GM10248 (cell line): Measurements from ENCODE around the gene RAB36.

ENCODE experiments used
- CTCF ChIA-PET: fragments of 300-600 bp; sonication (Branson Sonifier 250); formaldehyde crosslinking; extraction: SDS; loops from one replicate; lab custom pipeline; 2021; ENCODE audit warnings: antibody characterized with exemption; lab: Yijun Ruan, JAX
- POLR2A ChIA-PET: fragments of 350-650 bp; sonication (Branson Sonifier 250); formaldehyde crosslinking; extraction: SDS; loops from one replicate; lab custom pipeline; 2020; ENCODE audit warnings: antibody characterized with exemption; lab: Yijun Ruan, JAX
- DNase-seq: peaks from one replicate; pipeline ENCODE4 v3.0.0; 2012; ENCODE audit errors: extremely low spot score
- TF ChIP-seq, protein P1 (sequence below): IDR thresholded peaks from 2 replicates; pipeline ENCODE4 v1.5.1; 2012; ENCODE audit warnings: mild to moderate bottlenecking, low read depth; ENCODE audit errors: extremely low read depth, missing control alignments, control extremely low read depth

RAB36 gene

DNA sequence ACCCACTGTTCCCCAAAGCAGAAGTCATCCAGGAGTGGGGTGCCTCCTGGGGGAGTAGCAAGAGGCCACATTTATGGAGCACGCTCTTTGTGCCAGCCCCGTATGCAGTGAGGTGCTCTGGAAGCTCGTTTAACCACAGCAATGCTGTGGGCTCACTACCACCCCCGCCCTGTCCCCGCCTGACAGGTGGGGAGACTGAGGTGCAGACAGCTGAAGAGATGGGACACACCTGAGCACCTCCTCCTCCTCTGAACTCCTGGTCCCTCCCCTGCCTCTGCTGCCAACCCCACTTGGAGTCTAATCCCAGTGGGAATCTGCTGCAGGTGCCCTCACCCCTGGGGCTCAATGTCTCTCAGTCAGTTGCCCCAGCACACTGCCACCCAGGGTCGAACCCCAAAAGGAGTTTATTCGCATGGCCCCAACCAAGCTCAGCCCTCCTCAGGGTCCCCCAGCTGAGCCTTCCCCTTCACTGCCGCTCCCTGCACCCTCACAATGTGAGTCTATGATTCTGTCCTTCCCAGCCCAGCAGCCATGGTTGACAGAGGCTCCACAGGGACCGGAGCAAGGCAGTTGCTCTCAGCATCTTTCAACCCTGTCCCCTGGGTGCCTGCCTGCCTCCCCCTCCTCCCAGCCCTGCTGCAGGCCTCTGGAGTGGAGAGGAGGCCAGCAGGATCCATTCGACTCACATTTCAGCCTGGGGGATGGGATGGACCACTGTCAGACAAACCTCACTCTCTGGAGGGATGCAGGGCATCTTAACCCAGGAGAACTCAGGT is 21.8 kb downstream of the RAB36 start:
- no peak for DNase-seq
- POLR2A ChIA-PET, result no interaction called here

DNA sequence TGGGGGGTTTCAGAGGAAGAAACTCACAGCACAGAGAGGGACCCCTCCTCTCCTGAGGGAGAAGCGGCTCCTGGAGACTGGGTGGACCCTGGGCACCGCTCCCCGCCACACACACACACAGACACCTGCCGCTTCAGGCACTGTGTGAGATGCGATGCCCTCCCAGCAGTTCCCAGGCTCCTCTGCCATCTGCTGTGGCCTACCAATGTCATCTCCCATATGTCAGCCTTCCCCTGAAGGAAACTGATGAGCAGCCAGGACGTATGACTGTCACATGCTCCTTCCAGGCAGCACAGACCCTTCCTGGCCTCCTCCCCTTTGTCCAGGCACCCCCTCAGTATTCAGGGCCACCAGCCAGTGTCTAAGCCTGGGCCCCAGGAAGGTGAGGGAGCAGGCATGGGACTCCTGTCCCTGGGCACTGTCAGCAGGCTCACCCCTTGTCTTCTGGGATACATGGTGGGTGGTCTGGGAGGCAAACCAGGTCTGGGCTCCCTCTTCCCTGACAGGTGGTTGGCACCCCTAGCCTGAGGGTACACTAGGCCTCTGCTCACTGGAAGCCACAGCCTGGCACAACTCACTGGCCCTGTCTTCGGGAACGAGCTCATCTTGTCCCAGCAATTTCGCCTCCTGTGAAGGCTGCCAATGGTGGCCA is 23.2 kb downstream of the RAB36 start:
- DNase-seq, result no peak
- TF ChIP-seq, protein P1, sequence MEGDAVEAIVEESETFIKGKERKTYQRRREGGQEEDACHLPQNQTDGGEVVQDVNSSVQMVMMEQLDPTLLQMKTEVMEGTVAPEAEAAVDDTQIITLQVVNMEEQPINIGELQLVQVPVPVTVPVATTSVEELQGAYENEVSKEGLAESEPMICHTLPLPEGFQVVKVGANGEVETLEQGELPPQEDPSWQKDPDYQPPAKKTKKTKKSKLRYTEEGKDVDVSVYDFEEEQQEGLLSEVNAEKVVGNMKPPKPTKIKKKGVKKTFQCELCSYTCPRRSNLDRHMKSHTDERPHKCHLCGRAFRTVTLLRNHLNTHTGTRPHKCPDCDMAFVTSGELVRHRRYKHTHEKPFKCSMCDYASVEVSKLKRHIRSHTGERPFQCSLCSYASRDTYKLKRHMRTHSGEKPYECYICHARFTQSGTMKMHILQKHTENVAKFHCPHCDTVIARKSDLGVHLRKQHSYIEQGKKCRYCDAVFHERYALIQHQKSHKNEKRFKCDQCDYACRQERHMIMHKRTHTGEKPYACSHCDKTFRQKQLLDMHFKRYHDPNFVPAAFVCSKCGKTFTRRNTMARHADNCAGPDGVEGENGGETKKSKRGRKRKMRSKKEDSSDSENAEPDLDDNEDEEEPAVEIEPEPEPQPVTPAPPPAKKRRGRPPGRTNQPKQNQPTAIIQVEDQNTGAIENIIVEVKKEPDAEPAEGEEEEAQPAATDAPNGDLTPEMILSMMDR, result no peak
- POLR2A ChIA-PET, result no interaction called here
- CTCF ChIA-PET, result interaction anchor here (0.9 to 2.9 kb wide), 3 partner anchors 10 to 217 kb away, joined by 3 to 11 read pairs (median 4); no protein-coding TSS in a partner anchor

More for the DNA sequence above, 21.8 kb downstream of the RAB36 start:
- CTCF ChIA-PET, result no interaction called here
- TF ChIP-seq, protein P1, result no peak

DNA sequence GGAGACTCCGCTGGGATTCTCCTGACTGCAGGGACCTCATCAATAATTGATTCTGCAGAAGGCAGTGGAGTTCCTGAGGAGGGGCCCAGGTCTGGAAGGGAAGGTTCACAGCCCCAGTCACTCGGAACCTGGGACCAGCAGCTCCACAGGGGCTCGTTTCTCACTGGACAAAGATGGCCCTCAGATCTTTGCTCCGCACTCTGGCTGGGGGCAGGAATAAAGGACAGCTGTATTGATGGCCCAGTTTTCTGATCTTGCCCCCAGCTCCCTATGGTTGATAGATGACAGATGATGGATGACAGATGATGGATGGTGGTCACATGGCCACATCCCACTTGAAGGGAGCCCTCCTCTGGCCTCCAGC is 23.7 kb downstream of the RAB36 start:
- DNase-seq, result no peak
- ChIA-PET CTCF (interaction anchor here (0.9 to 2.9 kb wide), 3 partner anchors 10 to 217 kb away, joined by 3 to 11 read pairs (median 4); no protein-coding TSS in a partner anchor), POLR2A (no interaction called here)
- TF ChIP-seq, protein P1, result no peak

DNA sequence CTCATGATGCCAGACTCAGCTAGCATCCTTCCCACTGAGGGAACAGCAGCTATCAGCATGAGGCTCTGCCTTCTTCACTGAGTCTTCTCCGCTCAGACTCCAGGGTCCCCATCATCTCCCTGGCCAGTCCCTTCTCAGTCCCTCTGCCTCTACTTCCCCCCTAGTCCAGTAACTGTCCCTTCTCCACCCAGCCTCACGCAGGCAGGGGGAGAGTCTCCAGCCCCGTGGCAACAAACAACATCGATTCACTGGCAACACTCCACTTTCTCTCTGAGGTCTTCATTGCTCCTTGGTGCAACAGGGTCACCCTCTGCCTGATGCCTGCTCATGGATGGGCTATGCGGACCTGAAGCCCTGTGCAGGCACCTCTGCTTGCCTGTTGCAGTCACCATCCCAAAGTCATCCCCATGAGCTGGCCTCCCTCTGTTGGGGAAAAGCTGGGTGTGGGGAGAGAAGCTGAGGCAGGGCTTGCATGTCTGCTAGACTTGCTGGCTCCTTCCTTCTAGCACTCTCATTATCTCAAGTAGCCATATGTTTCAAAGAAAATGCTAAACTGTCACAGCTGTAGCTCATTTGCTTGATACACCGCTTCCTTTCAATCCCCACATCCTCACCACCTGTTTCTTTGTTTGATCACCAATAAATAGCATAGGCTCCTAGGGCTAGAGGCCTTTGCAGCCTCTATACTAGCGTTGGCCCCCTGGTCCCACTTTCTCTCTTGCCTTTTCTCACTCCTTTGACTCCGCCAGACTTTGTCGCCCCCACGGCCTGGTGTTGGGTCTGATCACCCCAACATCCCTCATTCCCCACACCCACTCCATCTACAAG is 30.8 kb downstream of the RAB36 start:
- CTCF ChIA-PET, result interaction anchor here (1.2 to 12.7 kb wide), 5 partner anchors 8 to 114 kb away, joined by 3 to 229 read pairs (median 9); no protein-coding TSS in a partner anchor
- POLR2A ChIA-PET, result no interaction called here
- DNase-seq, result no peak
- TF ChIP-seq, protein P1, result no peak

DNA sequence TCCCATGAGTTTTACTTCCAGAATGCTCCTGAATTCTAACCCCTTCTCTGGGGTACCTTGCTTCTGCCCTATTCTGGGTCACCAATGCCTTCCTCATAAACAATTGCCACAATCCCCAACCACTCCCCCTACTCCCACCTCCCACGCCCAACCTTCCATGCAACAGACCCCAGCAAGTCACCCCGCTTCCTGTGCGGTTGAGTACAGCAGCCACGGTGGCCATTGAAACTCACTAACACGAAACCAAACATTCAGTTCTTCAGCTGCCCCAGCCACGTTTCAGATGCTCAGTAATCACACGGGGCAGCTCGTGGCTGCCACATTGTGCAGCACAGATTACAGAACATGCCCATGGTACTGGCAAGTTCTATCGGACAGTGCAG is 31.4 kb downstream of the RAB36 start:
- TF ChIP-seq, protein P1, result no peak
- no peak for DNase-seq
- ChIA-PET CTCF (interaction anchor here (1.5 to 12.7 kb wide), 4 partner anchors 12 to 124 kb away, joined by 4 to 229 read pairs (median 14); no protein-coding TSS in a partner anchor), POLR2A (no interaction called here)

DNA sequence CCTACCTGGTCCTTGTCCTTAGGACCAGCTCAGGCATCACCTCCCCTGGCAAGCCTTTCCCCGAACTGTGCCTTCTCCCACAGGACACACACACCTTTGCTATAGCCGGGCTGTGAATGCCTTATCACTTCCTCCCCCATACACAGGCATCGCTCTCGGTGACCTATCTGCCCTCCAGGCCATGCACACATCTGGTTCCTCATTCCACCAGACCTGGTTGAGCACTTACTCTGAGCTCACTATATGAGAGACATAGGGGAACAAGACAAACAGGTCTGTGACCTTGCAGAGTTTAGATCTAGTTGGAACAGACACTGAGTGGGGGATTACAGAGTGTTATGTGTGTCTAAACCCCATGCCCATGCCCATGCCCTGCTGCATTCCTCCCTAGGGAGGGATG is 31.9 kb downstream of the RAB36 start:
- no peak for DNase-seq
- TF ChIP-seq, protein P1, result no peak
- ChIA-PET CTCF (interaction anchor here (1.1 to 12.7 kb wide), 7 partner anchors 9 to 123 kb away, joined by 4 to 229 read pairs (median 7); no protein-coding TSS in a partner anchor), POLR2A (no interaction called here)
